Activated CD4-positive, alpha-beta T cell treated with anti-CD3 and anti-CD28 coated beads, Interleukin-2, Interleukin-4, amounts not matched to agents 100 ng/mL and 50 ng/mL, durations not matched to agents 16 hours and 8 hours (primary cell): Measurements from ENCODE around the gene APH1B.
A peak's percentile ranks its signal among the peaks of the same experiment; 100 is the strongest.
"Not testable (repeated sequence)": the region's sequence is repeated elsewhere in the genome, so short reads cannot be mapped to it uniquely, and the experiment has no call there.

Experiments
- DNase-seq: peaks from one replicate; pipeline ENCODE4 v3.0.0-alpha.2; 2020; ENCODE audit warnings: low spot score

APH1B gene

DNA sequence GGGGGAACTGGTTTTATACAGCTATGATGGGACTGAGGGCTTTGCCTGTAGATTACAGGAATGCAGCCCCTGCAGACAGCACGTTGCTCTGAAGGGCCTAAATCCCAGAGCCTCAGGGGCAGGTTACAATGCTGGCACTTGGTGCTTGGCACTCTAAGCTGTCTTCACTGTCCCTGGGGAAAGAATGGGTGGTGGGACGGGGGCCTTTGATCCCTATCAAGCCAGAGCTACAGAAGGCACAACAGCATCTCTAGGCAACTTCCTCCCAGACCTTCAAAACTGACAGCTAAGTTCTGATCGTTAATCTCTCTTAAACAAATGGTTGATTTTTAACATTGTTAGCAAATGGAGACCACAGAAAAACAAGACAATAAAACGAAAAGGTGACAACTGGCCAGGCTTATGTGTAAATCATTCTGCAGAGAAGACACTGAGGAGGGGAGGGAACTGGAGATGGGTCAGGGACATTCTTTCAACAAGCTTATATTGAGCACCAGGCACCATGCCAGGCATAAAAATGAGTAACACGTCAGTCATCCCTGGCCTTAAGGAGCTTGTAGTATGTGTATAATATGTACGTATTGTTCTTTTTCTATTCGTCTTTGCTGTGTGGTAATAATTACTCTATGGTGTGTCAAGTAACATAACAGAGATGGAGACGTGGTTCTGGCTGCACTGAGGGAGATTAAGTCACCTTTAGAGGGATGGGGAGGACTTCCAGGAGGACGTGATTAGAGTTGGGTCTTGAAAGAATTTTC, 55.1 kb downstream of the APH1B start:
- no peak for DNase-seq

GRCh38 chr15:63334821-63335220, 57.4 kb downstream of the APH1B start:
- no peak for DNase-seq

- no peak for DNase-seq
Observed at GRCh38 chr15:63335543-63336240, 58.3 kb downstream of the APH1B start.

GRCh38 chr15:63337046-63337445, 59.6 kb downstream of the APH1B start:
- no peak for DNase-seq

GRCh38 chr15:63338170-63338569, 60.8 kb downstream of the APH1B start:
- DNase-seq = no peak

- DNase-seq = no peak
Observed at GRCh38 chr15:63339006-63339766, 61.8 kb downstream of the APH1B start.

GRCh38 chr15:63339836-63340235, 62.4 kb downstream of the APH1B start:
- no peak for DNase-seq

DNA sequence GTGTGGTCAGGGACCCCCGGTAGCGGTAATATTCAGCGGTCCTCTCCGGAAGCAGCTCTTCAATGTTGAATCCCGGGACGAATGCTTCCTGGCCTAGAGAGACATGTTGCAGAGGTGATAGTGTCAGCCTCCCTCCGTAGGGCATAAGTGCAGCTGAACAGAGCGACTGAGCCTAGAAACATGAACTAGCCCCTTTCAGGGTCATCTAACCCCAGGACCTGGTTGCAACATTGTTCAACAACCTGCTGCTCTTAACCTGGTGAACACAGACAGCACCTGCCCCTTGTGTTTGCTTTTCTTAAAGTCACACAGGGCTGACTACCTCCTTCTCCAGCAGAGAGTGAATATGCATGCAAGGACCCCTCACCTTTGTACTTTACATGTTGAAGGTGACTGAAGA, 62.9 kb downstream of the APH1B start:
- DNase-seq = no peak

GRCh38 chr15:63340878-63341277, 63.5 kb downstream of the APH1B start:
- DNase-seq = no peak

DNA sequence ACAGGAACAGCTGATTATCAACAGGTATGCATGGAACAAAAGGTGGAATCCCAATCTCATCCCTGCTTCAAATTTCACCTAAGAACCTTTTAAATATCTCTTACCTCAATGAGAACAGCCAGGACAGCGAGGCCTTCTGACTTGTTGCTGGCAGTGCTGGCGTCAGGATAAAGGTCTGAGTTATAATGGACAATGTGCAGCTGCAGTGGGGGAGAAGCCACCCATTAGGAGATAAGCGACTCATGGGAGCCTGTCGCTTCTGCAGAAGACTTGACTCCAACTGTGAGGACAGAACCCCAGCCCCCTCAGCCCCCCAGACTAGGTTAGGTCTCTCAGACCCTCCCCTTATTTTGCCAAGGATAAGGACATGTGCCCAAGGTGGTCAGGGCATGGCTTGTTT, 64.5 kb downstream of the APH1B start:
- DNase-seq = no peak

GRCh38 chr15:63342996-63343562, 65.7 kb downstream of the APH1B start:
- not testable (repeated sequence) for DNase-seq

DNA sequence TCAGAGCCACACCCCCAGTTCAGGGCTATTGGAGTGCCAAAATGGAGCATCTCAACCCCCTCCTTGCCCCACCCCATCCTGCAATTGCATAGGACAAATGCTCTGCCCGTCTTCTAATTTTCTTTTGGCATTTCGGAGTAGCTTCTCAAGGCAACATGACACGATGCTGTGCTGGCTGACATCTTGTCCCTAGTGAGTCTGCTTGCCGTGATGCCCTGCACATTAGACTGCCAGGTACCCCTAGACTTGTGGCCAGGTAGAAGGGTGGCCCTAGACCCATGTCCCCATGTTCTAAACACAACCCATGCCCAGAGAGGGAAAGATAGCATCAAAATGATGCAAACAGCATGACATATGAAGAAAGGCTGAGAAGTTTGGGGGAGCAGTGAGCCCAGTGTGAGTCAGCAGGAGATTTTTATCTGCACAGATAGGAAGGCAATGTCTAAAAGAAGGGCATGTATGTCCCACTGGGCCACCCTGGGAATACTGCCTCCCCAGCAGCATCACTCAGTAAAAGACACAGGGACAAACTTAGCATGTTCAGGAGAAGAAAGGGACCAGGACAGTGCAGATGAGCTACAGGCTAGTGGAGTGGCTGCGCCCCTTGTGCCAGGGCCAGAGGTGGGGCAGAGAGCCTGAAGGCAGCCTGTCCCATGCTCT, 67.5 kb downstream of the APH1B start:
- DNase-seq = peak; percentile 16

GRCh38 chr15:63345391-63345752, 68.0 kb downstream of the APH1B start:
- DNase-seq = no peak

DNA sequence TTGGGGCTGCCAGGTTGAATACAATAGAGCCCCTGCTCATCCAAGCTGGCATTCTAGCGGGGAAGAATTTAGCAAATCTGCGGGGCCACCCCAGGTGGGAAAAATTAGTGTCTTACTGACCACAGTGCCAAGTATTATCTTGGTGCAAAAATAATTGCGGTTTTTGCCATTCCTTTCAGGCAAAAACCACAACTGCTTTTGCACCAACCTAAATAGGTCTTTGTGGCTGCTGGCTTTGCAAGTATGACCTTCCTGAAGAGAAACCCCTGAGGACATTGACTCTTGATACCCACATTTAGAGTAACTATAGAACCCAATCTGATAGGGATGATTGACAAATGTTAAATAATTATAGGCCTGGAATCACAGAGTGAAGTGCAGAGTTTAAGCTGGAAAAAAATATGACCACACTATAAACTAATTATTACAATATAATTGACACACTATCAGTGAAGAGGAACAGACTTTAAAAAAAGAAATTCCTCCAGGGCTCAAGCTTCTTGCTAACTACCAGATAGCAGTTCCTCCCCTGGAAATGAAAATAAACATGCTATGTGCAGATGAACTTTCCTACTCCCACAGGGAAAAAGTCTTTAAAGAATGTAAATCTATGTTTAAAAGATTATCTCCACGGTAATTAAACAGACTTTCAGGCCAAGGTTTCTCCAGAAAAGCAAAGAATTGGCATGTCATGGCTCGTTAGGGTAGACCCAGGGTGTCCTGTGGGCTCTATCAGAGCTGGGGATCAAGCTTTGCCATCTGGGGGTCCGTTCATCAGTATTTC, 69.9 kb downstream of the APH1B start:
- no peak for DNase-seq

DNA sequence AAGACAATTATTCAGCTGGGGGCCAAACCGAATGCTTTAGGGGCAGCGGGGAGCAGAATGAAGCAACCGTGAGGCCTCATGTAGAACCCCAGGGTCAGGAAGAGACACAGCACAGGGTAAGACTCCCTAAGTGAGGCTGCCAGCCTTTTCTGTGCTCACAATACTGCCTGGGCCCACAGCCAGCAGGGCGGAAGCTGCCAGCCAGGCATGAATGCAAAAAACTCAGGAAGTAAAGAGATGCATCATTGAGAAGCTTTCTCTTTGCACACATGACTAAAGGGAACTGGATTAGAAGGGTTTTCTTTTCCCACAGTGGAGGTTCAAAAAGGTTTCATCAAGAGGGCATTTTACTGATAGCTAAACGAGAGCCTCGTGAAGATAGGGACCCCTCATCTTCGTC, 71.0 kb downstream of the APH1B start:
- no peak for DNase-seq

DNA sequence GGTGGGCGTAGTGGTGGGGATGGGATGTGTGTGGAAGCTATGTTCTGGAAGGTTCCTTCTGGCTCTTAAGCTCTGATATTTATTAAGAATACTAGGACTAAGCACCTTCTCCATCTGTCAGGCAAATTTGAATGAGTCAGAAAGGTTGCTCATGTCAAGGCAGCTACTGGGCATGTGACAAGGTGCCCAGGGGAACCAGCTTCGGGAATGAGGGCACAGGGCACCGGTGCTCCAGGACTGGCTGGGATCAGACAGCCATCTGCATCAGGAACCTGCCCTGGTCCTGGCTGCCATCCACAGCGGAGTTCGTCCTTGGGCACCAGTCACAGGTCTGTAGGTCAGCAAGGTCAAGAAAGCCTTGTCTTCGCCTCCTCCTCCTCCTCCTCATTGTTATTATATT, 71.8 kb downstream of the APH1B start:
- DNase-seq = no peak

DNA sequence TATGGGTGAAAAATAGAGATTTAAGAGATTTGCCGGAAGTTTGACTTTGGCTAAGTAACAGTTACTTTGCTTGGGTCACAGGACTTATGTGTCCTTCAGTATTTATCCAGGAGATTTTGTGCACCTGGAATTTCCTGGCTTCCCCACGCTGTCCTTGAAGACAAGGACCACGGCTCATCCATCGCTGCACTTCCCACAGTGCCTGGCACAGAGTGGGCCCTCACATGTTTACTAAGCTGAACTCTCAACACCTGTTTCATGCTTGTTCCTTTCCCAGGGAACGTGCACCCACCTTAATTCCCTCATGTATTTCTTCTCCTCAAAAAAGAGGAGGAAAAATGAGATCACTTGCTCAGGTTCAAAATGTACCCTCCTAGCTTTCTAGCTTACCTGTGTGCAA, 72.2 kb downstream of the APH1B start:
- no peak for DNase-seq

- no peak for DNase-seq
Observed at GRCh38 chr15:63350178-63350621, 72.8 kb downstream of the APH1B start.

- no peak for DNase-seq
Observed at GRCh38 chr15:63351170-63351569, 73.8 kb downstream of the APH1B start.

DNA sequence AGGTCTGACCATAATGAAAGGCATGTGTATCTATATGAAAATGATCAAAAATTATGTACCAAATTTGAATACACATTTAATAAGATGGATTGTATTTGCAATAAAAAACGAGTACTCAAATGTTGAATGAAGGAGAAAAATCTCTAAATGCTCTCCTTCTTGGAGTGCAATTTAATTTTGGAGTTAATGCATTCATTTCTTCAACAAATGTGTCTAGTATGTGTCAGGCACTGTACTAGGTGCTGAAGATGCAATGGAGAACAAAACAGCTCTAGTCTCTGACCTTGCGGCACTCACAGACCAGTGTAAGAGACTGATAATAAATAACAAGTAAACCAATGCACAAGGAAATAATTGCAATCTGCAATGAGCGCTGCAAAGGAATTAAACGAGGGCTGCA, 75.4 kb downstream of the APH1B start:
- DNase-seq = no peak

GRCh38 chr15:63353261-63353660, 75.9 kb downstream of the APH1B start:
- DNase-seq = no peak
